H1 (cell line): ENCODE results near the gene RSPO3. TPM values are rescaled to one million over a fixed set of nuclear protein-coding genes. Genes with fewer than 3 reads are reported as not detected.

ENCODE experiments used
- CBX5 ChIP-seq: fragments of 300-800, 300-1000 bp; sonication (generic); IDR thresholded peaks from 2 replicates; pipeline ENCODE4 v1.7.1; 2016; ENCODE audit warnings: antibody characterized with exemption, low read length, low read depth
- KDM1A ChIP-seq: fragments of 200-600, 300-600 bp; sonication (generic); IDR thresholded peaks from 2 replicates; pipeline ENCODE4 v1.7.1; 2016; ENCODE audit warnings: mild to moderate bottlenecking, low read length, borderline replicate concordance
- NRF1 ChIP-seq: IDR thresholded peaks from 2 replicates; pipeline ENCODE4 v1.6.1; 2011; ENCODE audit warnings: mild to moderate bottlenecking, low read depth, low read length, improper control_type of control experiment
- SP1 ChIP-seq: IDR thresholded peaks from 2 replicates; pipeline ENCODE4 v1.6.1; 2011; ENCODE audit warnings: low read depth, low read length
- SUZ12 ChIP-seq: fragments of 200-600 bp; sonication (generic); IDR thresholded peaks from 2 replicates; pipeline ENCODE4 v1.6.1; 2012; ENCODE audit warnings: mild to moderate bottlenecking, inconsistent platforms, low read length, moderate library complexity, mixed read lengths
- ZNF274 ChIP-seq: IDR thresholded peaks from 2 replicates; pipeline ENCODE4 v1.7.0; 2012; ENCODE audit warnings: low read length, borderline replicate concordance; ENCODE audit errors: extremely low read depth
- polyA plus RNA-seq, 7 experiments: library from polyadenylated mRNA; depleted of rRNA in 3 of 7; stranded (reverse) in 5 of 7; unstranded in 2 of 7; fragments of >200 nt in 5 of 7; fragments of 200-250 nt in 2 of 7; gene quantifications; 1 replicate in 5 of 7; 2 replicates in 1 of 7; 4 replicates in 1 of 7; pipeline versions ENCODE4 v1.2.1 to v1.2.3, GENCODE V29; 2011 to 2013; ENCODE audit warnings: missing spikeins in 2 of 7, mixed read lengths in 2 of 7
- total RNA-seq: library from RNA; stranded (reverse); fragmentation: NEBNext Ultra II Directional; extraction: Animal tissue kit (Norgen Biotek cat#: 25700); gene quantifications from 2 replicates; pipeline ENCODE4 v1.2.1, GENCODE V29; 2021
- TF ChIP-seq, protein P1 (sequence below): fragments of 300-600 bp; sonication (generic); IDR thresholded peaks from 2 replicates; pipeline ENCODE4 v1.7.1; 2012; ENCODE audit warnings: low read length, moderate library complexity, mild to moderate bottlenecking, inconsistent platforms; ENCODE audit not compliant: insufficient replicate concordance

The RSPO3 gene
- total and polyA plus RNA-seq, 2 of the 8 experiments (the other 6 are each of a cell fraction or from before 2014, with no cell fraction given), result not detected

DNA sequence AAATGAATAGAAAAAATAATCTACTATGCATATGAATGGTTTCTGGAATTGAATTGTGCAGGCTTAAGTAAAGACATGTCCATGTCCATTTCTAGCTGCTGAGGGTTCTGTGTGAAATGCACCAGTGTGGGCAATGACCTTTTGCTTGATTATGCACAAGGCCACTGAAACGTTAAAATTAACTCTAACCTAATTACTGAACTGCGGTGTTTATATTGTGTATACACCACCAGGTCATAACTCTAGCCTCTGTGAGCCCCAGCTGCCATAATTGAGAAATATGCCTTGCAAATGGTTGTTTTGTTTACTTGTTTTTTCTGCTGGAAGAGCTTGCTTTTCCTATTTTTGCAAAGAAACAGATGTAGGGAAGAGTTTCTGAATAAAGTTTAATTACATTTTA is 46.1 kb downstream of the RSPO3 start (continued):
- TF ChIP-seq, protein P1, sequence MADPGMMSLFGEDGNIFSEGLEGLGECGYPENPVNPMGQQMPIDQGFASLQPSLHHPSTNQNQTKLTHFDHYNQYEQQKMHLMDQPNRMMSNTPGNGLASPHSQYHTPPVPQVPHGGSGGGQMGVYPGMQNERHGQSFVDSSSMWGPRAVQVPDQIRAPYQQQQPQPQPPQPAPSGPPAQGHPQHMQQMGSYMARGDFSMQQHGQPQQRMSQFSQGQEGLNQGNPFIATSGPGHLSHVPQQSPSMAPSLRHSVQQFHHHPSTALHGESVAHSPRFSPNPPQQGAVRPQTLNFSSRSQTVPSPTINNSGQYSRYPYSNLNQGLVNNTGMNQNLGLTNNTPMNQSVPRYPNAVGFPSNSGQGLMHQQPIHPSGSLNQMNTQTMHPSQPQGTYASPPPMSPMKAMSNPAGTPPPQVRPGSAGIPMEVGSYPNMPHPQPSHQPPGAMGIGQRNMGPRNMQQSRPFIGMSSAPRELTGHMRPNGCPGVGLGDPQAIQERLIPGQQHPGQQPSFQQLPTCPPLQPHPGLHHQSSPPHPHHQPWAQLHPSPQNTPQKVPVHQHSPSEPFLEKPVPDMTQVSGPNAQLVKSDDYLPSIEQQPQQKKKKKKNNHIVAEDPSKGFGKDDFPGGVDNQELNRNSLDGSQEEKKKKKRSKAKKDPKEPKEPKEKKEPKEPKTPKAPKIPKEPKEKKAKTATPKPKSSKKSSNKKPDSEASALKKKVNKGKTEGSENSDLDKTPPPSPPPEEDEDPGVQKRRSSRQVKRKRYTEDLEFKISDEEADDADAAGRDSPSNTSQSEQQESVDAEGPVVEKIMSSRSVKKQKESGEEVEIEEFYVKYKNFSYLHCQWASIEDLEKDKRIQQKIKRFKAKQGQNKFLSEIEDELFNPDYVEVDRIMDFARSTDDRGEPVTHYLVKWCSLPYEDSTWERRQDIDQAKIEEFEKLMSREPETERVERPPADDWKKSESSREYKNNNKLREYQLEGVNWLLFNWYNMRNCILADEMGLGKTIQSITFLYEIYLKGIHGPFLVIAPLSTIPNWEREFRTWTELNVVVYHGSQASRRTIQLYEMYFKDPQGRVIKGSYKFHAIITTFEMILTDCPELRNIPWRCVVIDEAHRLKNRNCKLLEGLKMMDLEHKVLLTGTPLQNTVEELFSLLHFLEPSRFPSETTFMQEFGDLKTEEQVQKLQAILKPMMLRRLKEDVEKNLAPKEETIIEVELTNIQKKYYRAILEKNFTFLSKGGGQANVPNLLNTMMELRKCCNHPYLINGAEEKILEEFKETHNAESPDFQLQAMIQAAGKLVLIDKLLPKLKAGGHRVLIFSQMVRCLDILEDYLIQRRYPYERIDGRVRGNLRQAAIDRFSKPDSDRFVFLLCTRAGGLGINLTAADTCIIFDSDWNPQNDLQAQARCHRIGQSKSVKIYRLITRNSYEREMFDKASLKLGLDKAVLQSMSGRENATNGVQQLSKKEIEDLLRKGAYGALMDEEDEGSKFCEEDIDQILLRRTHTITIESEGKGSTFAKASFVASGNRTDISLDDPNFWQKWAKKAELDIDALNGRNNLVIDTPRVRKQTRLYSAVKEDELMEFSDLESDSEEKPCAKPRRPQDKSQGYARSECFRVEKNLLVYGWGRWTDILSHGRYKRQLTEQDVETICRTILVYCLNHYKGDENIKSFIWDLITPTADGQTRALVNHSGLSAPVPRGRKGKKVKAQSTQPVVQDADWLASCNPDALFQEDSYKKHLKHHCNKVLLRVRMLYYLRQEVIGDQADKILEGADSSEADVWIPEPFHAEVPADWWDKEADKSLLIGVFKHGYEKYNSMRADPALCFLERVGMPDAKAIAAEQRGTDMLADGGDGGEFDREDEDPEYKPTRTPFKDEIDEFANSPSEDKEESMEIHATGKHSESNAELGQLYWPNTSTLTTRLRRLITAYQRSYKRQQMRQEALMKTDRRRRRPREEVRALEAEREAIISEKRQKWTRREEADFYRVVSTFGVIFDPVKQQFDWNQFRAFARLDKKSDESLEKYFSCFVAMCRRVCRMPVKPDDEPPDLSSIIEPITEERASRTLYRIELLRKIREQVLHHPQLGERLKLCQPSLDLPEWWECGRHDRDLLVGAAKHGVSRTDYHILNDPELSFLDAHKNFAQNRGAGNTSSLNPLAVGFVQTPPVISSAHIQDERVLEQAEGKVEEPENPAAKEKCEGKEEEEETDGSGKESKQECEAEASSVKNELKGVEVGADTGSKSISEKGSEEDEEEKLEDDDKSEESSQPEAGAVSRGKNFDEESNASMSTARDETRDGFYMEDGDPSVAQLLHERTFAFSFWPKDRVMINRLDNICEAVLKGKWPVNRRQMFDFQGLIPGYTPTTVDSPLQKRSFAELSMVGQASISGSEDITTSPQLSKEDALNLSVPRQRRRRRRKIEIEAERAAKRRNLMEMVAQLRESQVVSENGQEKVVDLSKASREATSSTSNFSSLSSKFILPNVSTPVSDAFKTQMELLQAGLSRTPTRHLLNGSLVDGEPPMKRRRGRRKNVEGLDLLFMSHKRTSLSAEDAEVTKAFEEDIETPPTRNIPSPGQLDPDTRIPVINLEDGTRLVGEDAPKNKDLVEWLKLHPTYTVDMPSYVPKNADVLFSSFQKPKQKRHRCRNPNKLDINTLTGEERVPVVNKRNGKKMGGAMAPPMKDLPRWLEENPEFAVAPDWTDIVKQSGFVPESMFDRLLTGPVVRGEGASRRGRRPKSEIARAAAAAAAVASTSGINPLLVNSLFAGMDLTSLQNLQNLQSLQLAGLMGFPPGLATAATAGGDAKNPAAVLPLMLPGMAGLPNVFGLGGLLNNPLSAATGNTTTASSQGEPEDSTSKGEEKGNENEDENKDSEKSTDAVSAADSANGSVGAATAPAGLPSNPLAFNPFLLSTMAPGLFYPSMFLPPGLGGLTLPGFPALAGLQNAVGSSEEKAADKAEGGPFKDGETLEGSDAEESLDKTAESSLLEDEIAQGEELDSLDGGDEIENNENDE, result no peak
- no peak for TF ChIP-seq CBX5
- no peak for TF ChIP-seq SUZ12
- TF ChIP-seq ZNF274, result no peak
- no peak for TF ChIP-seq NRF1
- TF ChIP-seq SP1, result no peak
- no peak for TF ChIP-seq KDM1A
